ENCODE results near the gene DUSP22. TPM values are rescaled to one million over a fixed set of nuclear protein-coding genes. Genes with fewer than 3 reads are reported as not detected.
"Not testable (repeated sequence)": the region's sequence is repeated elsewhere in the genome, so short reads cannot be mapped to it uniquely, and the experiment has no call there.

Gene DUSP22
- polyA plus RNA-seq (ENCODE audit: insufficient read length): 32.6 TPM

- peak; percentile 89 for DNase-seq
Observed at GRCh38 chr6:291697-292505, at the start of gene DUSP22. Gene DUSP22 (plus strand): TSS chr6:292487. CDS start chr6:292540, 53 bp downstream.

DNA sequence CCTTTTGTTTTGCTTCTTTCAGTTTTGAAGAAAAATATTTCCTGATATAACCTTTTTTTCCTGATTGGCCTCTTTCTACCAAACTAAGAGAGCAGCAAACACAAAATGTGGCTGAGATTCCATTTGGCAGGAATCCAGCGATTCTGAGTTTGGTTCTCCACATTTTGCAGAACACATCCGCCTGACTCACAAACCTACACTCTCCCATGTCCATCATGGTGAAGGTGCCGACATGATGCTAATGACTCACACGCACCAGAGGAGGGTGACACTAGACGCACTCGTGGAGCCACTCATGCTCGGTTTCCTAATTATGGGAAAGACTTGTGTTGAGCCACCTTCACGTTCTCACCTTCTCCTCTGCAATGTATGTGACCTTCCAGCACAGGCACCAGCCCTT lies 45.9 kb upstream of the DUSP22 start:
- DNase-seq: no peak

DNA sequence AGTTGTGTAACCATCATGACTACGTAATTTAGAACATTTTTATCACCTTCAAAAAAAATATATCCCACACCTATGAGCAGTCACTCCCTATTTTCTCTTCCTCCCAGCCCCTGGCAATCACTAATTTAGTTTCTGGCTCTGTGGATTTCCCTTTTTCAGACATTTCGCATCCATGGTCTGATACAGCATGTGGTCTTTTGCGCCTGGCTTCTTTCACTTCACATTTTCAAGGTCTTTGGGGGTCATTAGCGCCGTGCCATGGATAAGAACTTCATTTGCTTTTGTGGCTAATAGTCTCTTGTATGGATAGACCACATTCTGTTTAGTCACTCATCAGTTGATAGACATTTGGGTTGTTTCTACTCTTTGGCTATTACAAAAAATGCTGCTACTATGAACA lies 44.9 kb upstream of the DUSP22 start:
- DNase-seq: no peak

DNA sequence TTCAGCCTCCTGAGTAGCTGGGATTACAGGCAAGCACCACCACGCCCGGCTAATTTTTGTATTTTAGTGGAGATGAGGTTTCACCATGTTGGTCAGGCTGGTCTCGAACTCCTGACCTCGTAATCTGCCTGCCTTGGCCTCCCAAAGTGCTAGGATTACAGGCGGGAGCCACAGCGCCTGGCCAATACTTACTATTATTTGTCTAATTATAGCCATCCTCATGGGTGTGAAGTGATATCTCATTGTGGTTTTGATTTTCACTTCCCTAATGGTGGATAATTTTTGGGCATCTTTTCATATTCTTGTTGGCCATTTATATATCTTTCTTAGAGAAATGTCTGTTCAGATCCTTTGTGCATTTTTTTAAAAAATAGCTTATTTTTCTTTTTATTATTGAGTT lies 44.2 kb upstream of the DUSP22 start:
- DNase-seq: not testable (repeated sequence)

DNA sequence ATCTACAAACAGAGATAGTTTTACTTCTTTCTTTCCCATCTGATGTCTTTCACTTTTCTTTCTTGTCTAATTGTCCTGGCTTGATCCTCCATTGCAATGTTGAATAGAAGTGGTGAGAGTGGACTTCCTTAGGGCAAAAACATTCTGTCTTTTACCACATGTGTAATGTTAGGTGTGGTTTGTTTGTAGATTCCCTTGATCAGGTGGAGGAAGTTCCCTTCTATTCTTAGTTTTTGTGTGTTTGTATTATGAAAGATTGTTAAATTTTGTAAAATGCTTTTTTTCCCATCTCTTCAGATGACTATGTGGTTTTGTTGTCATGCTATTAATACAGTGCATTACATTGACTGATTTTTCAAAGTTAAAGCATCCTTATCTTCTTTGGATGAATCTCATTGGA lies 41.6 kb upstream of the DUSP22 start:
- DNase-seq: no peak

- no peak for DNase-seq
Observed at GRCh38 chr6:251920-252319, 40.4 kb upstream of the DUSP22 start.

DNA sequence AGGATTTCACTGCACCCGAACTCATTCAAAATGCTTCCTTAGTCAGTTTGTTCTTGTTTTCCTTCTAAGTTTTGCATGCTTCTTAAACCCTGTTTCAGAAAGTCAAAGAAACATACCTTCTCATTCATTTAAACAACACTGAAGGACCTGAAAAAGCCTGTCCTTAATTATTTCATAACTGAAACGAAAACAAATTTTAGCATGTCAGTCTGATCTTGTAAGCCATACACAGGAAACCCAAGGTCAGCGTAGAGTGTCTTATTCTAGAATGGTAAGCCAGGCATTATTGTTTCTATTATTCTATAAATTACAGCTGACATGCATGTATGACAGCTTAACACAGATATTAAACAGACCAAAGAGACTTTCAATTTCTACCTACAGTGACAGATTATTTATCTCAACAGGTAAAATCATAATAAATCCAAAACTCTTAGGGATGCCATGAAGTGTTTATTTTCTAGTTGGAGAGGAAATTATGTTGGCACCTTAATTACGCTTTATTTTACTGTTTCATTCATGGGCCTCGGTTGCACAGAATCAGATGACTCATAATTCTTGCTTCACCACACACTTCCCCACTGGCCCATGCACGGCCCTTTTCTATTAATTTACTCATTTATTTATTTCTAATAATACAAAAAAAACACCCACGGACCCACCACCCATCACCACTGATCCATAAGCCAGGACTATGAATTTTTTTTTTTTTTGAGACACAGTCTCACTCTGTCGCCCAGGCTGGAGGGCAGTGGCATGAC lies 39.3 kb upstream of the DUSP22 start:
- no peak for DNase-seq

- DNase-seq: no peak
Observed at GRCh38 chr6:254016-254415, 38.3 kb upstream of the DUSP22 start.

- DNase-seq: no peak
Observed at GRCh38 chr6:255041-255750, 37.1 kb upstream of the DUSP22 start.

- DNase-seq: no peak
Observed at GRCh38 chr6:255751-256083, 36.6 kb upstream of the DUSP22 start.

DNA sequence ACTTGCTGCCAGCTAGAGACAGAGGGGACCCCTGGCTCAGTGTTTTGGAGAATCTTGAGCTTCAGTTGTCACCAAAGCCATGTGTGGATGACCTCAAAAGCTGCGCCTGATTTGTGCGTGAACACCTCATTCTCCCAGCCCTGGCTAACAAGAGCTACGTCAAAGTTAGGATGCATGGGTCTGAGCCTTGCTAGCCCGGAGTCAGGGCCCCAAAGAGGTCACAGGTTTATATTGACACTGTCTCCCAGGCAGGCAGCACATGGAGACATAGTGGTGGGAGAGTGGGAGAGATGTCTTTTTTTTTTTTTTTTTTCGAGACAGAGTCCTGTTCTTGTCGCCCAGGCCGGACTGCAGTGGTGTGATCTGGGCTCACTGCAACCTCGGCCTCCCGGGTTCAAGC lies 36.1 kb upstream of the DUSP22 start:
- DNase-seq: no peak

DNA sequence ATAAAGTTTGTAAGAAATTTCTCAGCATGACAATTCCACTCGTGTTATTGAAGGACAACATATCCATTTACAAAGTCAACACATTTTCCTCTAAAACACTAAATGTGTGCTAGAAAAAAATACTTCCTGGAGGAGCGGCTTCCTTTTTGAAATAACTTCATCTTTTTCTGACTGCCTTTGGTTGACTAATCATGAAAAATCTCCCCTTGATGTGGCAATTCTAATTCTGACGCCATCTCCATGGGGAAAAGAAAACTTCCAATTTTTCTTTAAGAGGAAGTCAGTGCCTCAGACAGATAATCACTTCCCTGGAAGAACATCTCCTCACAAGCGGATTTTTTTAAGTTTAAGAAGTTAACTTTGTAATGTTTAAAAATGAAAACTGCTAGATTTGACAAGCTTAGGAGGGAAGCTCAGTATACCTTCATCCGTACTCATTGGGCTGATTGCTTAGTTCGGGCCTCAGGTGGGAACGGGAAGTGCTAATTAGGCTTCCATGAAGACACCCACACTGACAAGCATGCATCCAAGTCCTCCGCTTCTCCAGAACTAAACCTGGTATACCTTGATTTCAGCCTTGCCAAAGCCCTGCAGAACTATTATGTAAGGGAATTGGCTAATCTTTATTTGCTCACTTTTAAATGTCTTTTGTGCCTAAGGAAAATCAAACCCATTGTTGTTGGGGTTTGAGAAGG lies 35.1 kb upstream of the DUSP22 start:
- no peak for DNase-seq

DNA sequence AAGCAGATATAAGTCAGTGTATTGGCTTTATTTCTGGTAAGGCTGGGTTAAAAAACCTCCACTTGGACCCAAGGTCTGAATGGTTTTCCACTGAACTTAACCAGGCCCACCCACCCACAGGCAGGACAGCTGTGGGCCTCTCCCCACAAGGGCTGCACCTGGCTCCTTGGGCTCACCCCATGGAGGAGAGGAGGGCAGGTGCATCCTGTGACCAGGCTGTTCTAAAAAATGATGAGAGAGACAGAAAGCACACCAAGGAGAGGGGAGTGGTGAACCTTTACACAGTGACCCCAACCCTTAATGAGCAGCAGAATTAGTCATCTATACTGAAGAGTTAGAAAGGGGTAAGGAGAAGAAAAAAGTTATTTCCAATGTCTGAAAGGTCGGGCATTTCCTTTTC lies 34.5 kb upstream of the DUSP22 start:
- DNase-seq: no peak

- DNase-seq: no peak
Observed at GRCh38 chr6:259316-259715, 33.0 kb upstream of the DUSP22 start.

DNA sequence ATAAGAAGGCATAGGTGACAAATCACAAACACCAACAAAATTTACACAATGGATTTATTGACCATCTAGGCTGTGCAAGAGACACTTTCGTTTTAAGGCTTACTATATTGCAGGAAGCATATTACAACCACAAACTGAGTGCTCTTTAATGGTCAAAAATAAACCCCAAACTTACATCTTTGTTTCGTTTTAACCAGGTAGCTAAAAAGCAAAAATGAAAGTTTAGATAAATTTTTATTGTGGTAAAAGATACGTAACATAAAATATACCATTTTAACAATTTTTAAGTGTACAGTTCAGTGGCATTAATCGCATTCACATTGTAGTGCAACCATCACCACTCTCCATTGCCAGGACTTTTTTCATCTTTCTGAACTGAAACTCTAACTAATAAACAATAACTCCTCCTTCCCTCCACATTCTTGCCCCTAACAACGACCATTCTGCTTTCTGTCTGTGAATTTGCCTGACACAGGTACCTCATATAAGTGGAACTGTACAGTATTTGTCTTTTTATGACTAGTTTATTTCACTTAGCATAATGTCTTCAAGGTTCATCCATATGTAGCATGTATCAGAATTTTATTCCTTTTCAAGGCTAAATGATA lies 32.3 kb upstream of the DUSP22 start:
- DNase-seq: no peak

DNA sequence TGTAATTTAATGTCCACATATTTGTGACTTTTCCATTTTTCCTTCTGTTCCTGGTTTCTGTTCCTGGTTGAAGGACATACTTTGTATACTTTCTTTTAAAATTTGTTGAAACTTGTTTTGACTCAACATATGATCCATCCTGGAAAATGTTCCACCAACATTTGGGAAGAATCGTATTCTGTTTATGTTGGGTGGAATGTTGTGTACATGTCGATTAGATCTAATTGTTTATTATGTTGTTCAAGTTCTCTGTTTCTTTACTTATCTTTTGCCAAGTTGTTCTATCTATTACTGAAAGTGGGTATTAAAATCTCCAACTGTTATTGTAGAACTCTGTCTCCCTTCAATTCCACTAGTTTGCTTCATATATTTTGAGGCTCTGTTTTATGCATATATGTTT lies 27.7 kb upstream of the DUSP22 start:
- DNase-seq: no peak

- no peak for DNase-seq
Observed at GRCh38 chr6:268394-268935, 23.8 kb upstream of the DUSP22 start.

GRCh38 chr6:273551-274058 lies 18.7 kb upstream of the DUSP22 start:
- DNase-seq: peak; percentile 65

DNA sequence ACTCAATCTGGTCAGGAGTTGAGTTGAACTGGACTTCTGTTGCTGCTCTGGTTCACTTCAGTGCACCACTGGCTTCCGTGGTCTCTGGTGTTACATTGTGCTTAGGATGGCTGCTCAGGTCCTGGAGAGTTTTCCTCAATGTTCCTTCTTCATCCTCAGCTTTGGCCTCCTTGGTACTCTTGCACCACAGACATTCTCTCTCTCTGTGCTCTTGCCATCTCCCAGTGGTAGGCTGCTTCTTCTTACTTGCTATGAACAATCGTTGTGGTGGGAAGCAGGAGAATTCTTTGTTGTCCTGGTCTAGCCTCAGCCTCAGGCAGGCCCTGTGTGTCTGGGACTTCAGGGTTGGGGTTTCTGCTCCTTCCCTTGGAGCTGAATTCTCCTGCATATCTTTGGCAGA lies 14.5 kb upstream of the DUSP22 start:
- no peak for DNase-seq

GRCh38 chr6:278494-278893 lies 13.8 kb upstream of the DUSP22 start:
- DNase-seq: no peak

DNA sequence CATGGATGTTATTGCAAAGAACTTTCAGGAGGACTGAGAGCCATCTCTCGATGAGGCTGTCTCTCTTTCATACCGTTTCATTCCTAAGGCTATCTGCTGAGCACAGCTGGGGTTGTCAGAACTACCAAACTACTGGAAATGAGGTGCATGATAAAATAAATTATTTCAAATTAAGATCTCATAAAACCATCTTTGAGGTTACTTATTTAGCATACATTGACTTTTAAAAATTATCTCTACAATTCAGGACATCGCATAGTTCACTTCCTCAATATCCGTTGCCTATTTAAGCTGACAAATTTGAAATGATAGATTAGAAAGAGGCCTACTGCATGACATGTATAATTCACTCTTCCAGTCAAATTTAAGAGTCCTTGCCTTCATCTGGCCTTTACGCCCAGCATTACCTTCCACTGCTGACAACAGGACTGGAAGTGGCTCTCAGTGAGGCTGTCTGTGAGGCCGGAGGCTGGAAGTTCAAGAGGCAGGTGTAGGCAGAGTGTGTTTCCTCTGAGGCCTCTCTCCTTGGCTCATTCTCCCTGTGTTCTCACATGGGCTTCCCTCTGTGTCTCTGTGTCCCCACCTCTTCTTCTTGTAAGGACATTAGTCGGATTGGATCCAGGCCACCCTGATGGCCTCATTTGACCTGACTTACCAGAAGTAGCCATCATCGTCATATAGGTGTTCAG lies 12.8 kb upstream of the DUSP22 start:
- DNase-seq: no peak
